ENCODE results near the gene GFOD2. TPM values are rescaled to one million over a fixed set of nuclear protein-coding genes. Genes with fewer than 3 reads are reported as not detected.

Gene GFOD2
- total RNA-seq, 8 experiments from 2014 or later, result 13.1 to 48.8 (median 30.5) TPM

- no peak for ATAC-seq (replicated peaks in 6 of 8)
- 80 to 100% (median 93%) methylated on average over 1 to 11 of the region's 22 CpGs; no CpG with 5 or more reads in 3 of the 10 experiments for WGBS, 10 experiments
- in situ Hi-C loops (cut with MboI; ENCODE audit: low pct_unique_long_range_greater_than_20kb in 2 of 9, low sequenced_read_pairs in 9 of 9, unreplicated experiment in 9 of 9), result no loop called here
- Histone ChIP-seq H3K27ac (no peak overlapping the region), H3K4me3 (no peak overlapping the region), H3K4me1 (replicated peaks in 1 of 2) (no peaks in the 10 kb centered on the region)
These were observed 8.7 kb upstream of the GFOD2 start for GRCh38 chr16:67727521-67728485.

- WGBS, 10 experiments, result 80 to 100% (median 95%) methylated on average over 1 to 4 of the region's 8 CpGs; no CpG with 5 or more reads in 5 of the 10 experiments
- Histone ChIP-seq H3K4me3 (no peak overlapping the region), H3K27ac (no peak overlapping the region), H3K4me1 (replicated peaks in 1 of 2) (no peaks in the 10 kb centered on the region)
- ATAC-seq (replicated peaks in 6 of 8), result no peak
- in situ Hi-C loops (cut with MboI; ENCODE audit: low pct_unique_long_range_greater_than_20kb in 2 of 9, low sequenced_read_pairs in 9 of 9, unreplicated experiment in 9 of 9), result no loop called here
These were observed 7.3 kb upstream of the GFOD2 start for GRCh38 chr16:67726106-67727034.

- no peak for ATAC-seq (replicated peaks in 6 of 8)
- Histone ChIP-seq H3K4me3 (no peak overlapping the region), H3K4me1 (replicated peaks in 1 of 2) (peaks cover 3 to 5% of the 10 kb centered on the region in 2 donors), H3K27ac (no peak overlapping the region)
- in situ Hi-C loops (cut with MboI; ENCODE audit: low pct_unique_long_range_greater_than_20kb in 2 of 9, low sequenced_read_pairs in 9 of 9, unreplicated experiment in 9 of 9), result no loop called here
- 67% methylated on average over 1 of the region's 5 CpGs; no CpG with 5 or more reads in 9 of the 10 experiments for WGBS, 10 experiments
These were observed 4.8 kb upstream of the GFOD2 start for GRCh38 chr16:67723911-67724305.

GRCh38 chr16:67723151-67723910 is 4.2 kb upstream of the GFOD2 start:
- peak in 3 of 8 experiments; percentile 7 to 16 (median 8) for ATAC-seq (replicated peaks in 6 of 8)
- 0 to 100% (median 83%) methylated on average over 1 of the region's 5 CpGs; no CpG with 5 or more reads in 7 of the 10 experiments for WGBS, 10 experiments
- peaks cover 3 to 5% of the 10 kb centered on the region in 2 donors for H3K4me1 ChIP-seq (replicated peaks in 1 of 2)
- in situ Hi-C loops (cut with MboI; ENCODE audit: low pct_unique_long_range_greater_than_20kb in 2 of 9, low sequenced_read_pairs in 9 of 9, unreplicated experiment in 9 of 9), result no loop called here
- H3K4me3 ChIP-seq, result no peak overlapping the region
- no peak overlapping the region for H3K27ac ChIP-seq

- WGBS, 10 experiments, result 44 to 88% (median 60%) methylated on average over 1 of the region's 1 CpG; no CpG with 5 or more reads in 7 of the 10 experiments
- Histone ChIP-seq H3K4me3 (peak overlapping the region; percentile 76 to 95 (median 81)), H3K4me1 (replicated peaks in 1 of 2) (peaks cover 5 to 13% of the 10 kb centered on the region in 2 donors), H3K27ac (peak overlapping the region in 1 of 2 donors; percentile 66)
- in situ Hi-C loops (cut with MboI; ENCODE audit: low pct_unique_long_range_greater_than_20kb in 2 of 9, low sequenced_read_pairs in 9 of 9, unreplicated experiment in 9 of 9), result no loop called here
- ATAC-seq (replicated peaks in 6 of 8), result peak in 1 of 8 experiments; percentile 4
These were observed 1.1 kb upstream of the GFOD2 start for GRCh38 chr16:67720236-67720635.

GRCh38 chr16:67719778-67720144 is 645 bp upstream of the GFOD2 start:
- Histone ChIP-seq H3K27ac (peak overlapping the region; percentile 66), H3K4me1 (replicated peaks in 1 of 2) (peaks cover 5 to 13% of the 10 kb centered on the region in 2 donors)

GRCh38 chr16:67718668-67719047 is 458 bp downstream of the GFOD2 start:
- peak; percentile 7 to 58 (median 52) for ATAC-seq (replicated peaks in 6 of 8)
- H3K4me1 ChIP-seq (replicated peaks in 1 of 2), result peaks cover 5 to 13% of the 10 kb centered on the region in 2 donors
- in situ Hi-C loops (cut with MboI; ENCODE audit: low pct_unique_long_range_greater_than_20kb in 2 of 9, low sequenced_read_pairs in 9 of 9, unreplicated experiment in 9 of 9), result no loop called here
- WGBS, 10 experiments, result 0 to 20% (median 0%) methylated on average over 1 to 3 of the region's 14 CpGs; no CpG with 5 or more reads in 5 of the 10 experiments
- H3K4me3 ChIP-seq, result peak overlapping the region; percentile 76 to 95 (median 81)
- peak overlapping the region; percentile 41 to 76 for H3K27ac ChIP-seq

More at GRCh38 chr16:67719778-67720144, 645 bp upstream of the GFOD2 start:
- ATAC-seq (replicated peaks in 6 of 8), result peak; percentile 56 to 75 (median 71)
- WGBS, 10 experiments, result 0 to 17% (median 0%) methylated on average over 1 to 5 of the region's 5 CpGs; no CpG with 5 or more reads in 1 of the 10 experiments
- in situ Hi-C loops (cut with MboI; ENCODE audit: low pct_unique_long_range_greater_than_20kb in 2 of 9, low sequenced_read_pairs in 9 of 9, unreplicated experiment in 9 of 9), result no loop called here
- H3K4me3 ChIP-seq, result peak overlapping the region; percentile 76 to 95 (median 81)

GRCh38 chr16:67716097-67716496 is 3.0 kb downstream of the GFOD2 start:
- Histone ChIP-seq H3K27ac (no peak overlapping the region), H3K4me1 (replicated peaks in 1 of 2) (peaks cover 5 to 13% of the 10 kb centered on the region in 2 donors), H3K4me3 (no peak overlapping the region)
- 80 to 100% (median 100%) methylated on average over 1 to 2 of the region's 2 CpGs; no CpG with 5 or more reads in 3 of the 10 experiments for WGBS, 10 experiments
- in situ Hi-C loops (cut with MboI; ENCODE audit: low pct_unique_long_range_greater_than_20kb in 2 of 9, low sequenced_read_pairs in 9 of 9, unreplicated experiment in 9 of 9), result no loop called here
- ATAC-seq (replicated peaks in 6 of 8), result no peak

GRCh38 chr16:67714522-67714921 is 4.6 kb downstream of the GFOD2 start:
- in situ Hi-C loops (cut with MboI; ENCODE audit: low pct_unique_long_range_greater_than_20kb in 2 of 9, low sequenced_read_pairs in 9 of 9, unreplicated experiment in 9 of 9), result no loop called here
- Histone ChIP-seq H3K4me1 (replicated peaks in 1 of 2) (peaks cover 0 to 10% of the 10 kb centered on the region in 2 donors), H3K27ac (no peak overlapping the region), H3K4me3 (no peak overlapping the region)
- 71 to 100% (median 88%) methylated on average over 1 of the region's 1 CpG; no CpG with 5 or more reads in 2 of the 10 experiments for WGBS, 10 experiments
- ATAC-seq (replicated peaks in 6 of 8), result no peak

GRCh38 chr16:67713647-67714273 is 5.4 kb downstream of the GFOD2 start:
- 62 to 100% (median 94%) methylated on average over 2 to 5 of the region's 5 CpGs; no CpG with 5 or more reads in 3 of the 10 experiments for WGBS, 10 experiments
- no peak for ATAC-seq (replicated peaks in 6 of 8)
- peaks cover 0 to 10% of the 10 kb centered on the region in 2 donors for H3K4me1 ChIP-seq (replicated peaks in 1 of 2)
- no peak overlapping the region for H3K27ac ChIP-seq
- in situ Hi-C loops (cut with MboI; ENCODE audit: low pct_unique_long_range_greater_than_20kb in 2 of 9, low sequenced_read_pairs in 9 of 9, unreplicated experiment in 9 of 9), result no loop called here
- no peak overlapping the region for H3K4me3 ChIP-seq

- in situ Hi-C loops (cut with MboI; ENCODE audit: low pct_unique_long_range_greater_than_20kb in 2 of 9, low sequenced_read_pairs in 9 of 9, unreplicated experiment in 9 of 9), result no loop called here
- no peak overlapping the region for H3K27ac ChIP-seq
- H3K4me3 ChIP-seq, result no peak overlapping the region
- ATAC-seq (replicated peaks in 6 of 8), result peak in 3 of 8 experiments; percentile 32 to 61 (median 55)
- WGBS, 10 experiments, result 40 to 100% (median 80%) methylated on average over 1 to 5 of the region's 6 CpGs; no CpG with 5 or more reads in 3 of the 10 experiments
- no peaks in the 10 kb centered on the region for H3K4me1 ChIP-seq (replicated peaks in 1 of 2)
These were observed 8.5 kb downstream of the GFOD2 start for GRCh38 chr16:67710607-67711006.

GRCh38 chr16:67709050-67709449 is 10.1 kb downstream of the GFOD2 start:
- no peaks in the 10 kb centered on the region for H3K4me1 ChIP-seq (replicated peaks in 1 of 2)
- 86 to 100% (median 100%) methylated on average over 1 of the region's 1 CpG; no CpG with 5 or more reads in 6 of the 10 experiments for WGBS, 10 experiments
- no peak overlapping the region for H3K4me3 ChIP-seq
- no peak for ATAC-seq (replicated peaks in 6 of 8)
- H3K27ac ChIP-seq, result no peak overlapping the region
- in situ Hi-C loops (cut with MboI; ENCODE audit: low pct_unique_long_range_greater_than_20kb in 2 of 9, low sequenced_read_pairs in 9 of 9, unreplicated experiment in 9 of 9), result no loop called here

Data from motor neuron (in vitro differentiated cells).